ENCODE results near the gene CCDC192.

GRCh38 chr5:127872494-127872893 is 169.3 kb downstream of the CCDC192 start:
- TF ChIP-seq EZH2phosphoT487 (IDR thresholded peaks at IDR 0.05; ENCODE audit: low read depth): no peak
- TF ChIP-seq CTCF (IDR thresholded peaks at IDR 0.05; ENCODE audit: low read depth, low read length): no peak
